A549 (cell line): Measurements from ENCODE around the gene SACS. TPM values are rescaled to one million over a fixed set of nuclear protein-coding genes. Genes with fewer than 3 reads are reported as not detected.
A peak's percentile ranks its signal among the peaks of the same experiment; 100 is the strongest.

Experiments used
- ATAC-seq, 2 experiments: fragments of 200-7000 bp in 1 of 2; fragments of >200 bp in 1 of 2; cut with Nextera tagmentation in 1 of 2; cut with Tn5 transposase in 1 of 2; 3 replicates each; pipeline versions ENCODE4 v1.8.0 to v1.9.1; 2018 to 2020; ENCODE audit warnings: mild to moderate bottlenecking in 1 of 2, moderate library complexity in 1 of 2
- CTCF ChIA-PET: fragments of 300-600 bp; sonication (Branson Sonifier 250); formaldehyde crosslinking; extraction: SDS; loops from one replicate; lab custom pipeline; 2021; ENCODE audit warnings: antibody characterized with exemption, inconsistent platforms; lab: Yijun Ruan, JAX
- POLR2A ChIA-PET: fragments of 350-600 bp; formaldehyde crosslinking; extraction: SDS; loops from one replicate; lab custom pipeline; 2021; ENCODE audit warnings: antibody characterized with exemption, inconsistent platforms; lab: Yijun Ruan, JAX
- DNase-seq, 2 experiments: peaks; one replicate each; pipeline versions ENCODE4 v3.0.0 to v3.0.0-alpha.2; 2011 to 2016; ENCODE audit warnings: low read depth in 1 of 2, low spot score in 1 of 2
- FAIRE-seq: peaks from 2 replicates; lab custom pipeline; 2011; peaks lifted over from hg19 to GRCh38; lab: Jason Lieb, UNC
- H3K27ac ChIP-seq, 2 experiments: fragments of >200 bp; sonication (Bioruptor Twin); formaldehyde crosslinking; 3 replicates each; pipeline ENCODE4 v1.5.1; 2016 to 2017
- H3K4me1 ChIP-seq: fragments of >200 bp; sonication (Bioruptor Twin); formaldehyde crosslinking; 3 replicates; pipeline ENCODE4 v1.6.1; 2016
- H3K4me2 ChIP-seq: fragments of >200 bp; sonication (Bioruptor Twin); formaldehyde crosslinking; 3 replicates; pipeline ENCODE4 v1.6.1; 2016
- H3K4me3 ChIP-seq: fragments of >200 bp; sonication (Bioruptor Twin); formaldehyde crosslinking; 3 replicates; pipeline ENCODE4 v1.5.1; 2016
- H3K9me3 ChIP-seq: fragments of >200 bp; sonication (Bioruptor Twin); formaldehyde crosslinking; 3 replicates; pipeline ENCODE4 v1.6.1; 2016
- ATOH8 ChIP-seq: fragments of 250-450 bp; sonication (Bioruptor Pico); IDR thresholded peaks from 2 replicates; pipeline ENCODE4 v1.5.0; 2020; ENCODE audit warnings: low read depth, mild to moderate bottlenecking, moderate library complexity
- BCL3 ChIP-seq: fragments of >200 bp; sonication (Bioruptor Twin); formaldehyde crosslinking; IDR thresholded peaks from 3 replicates; pipeline ENCODE4 v1.6.1; 2016
- BHLHE40 ChIP-seq: IDR thresholded peaks from 2 replicates; pipeline ENCODE4 v1.6.1; 2012; ENCODE audit warnings: low read depth, low read length, inconsistent platforms
- CBX8 ChIP-seq: fragments of 200-600 bp; sonication (generic); IDR thresholded peaks from 2 replicates; pipeline ENCODE4 v1.6.1; 2016
- CHD4 ChIP-seq: fragments of 200-600 bp; sonication (generic); IDR thresholded peaks from 2 replicates; pipeline ENCODE4 v1.6.1; 2016; ENCODE audit warnings: antibody characterized with exemption, mild to moderate bottlenecking, borderline replicate concordance
- EHF ChIP-seq: fragments of 250-450 bp; sonication (Bioruptor Pico); IDR thresholded peaks from 2 replicates; pipeline ENCODE4 v1.5.0; 2020; ENCODE audit warnings: mild to moderate bottlenecking
- EP300 ChIP-seq, 2 experiments: fragments of >200 bp; sonication (Bioruptor Twin); formaldehyde crosslinking; IDR thresholded peaks; 2 replicates in 1 of 2; 3 replicates in 1 of 2; pipeline ENCODE4 v1.6.1; 2016 to 2017
- FOSL2 ChIP-seq, 2 experiments: fragments of 450-650 bp in 1 of 2; fragments of >200 bp in 1 of 2; sonication (Bioruptor Twin) in 1 of 2; formaldehyde crosslinking; IDR thresholded peaks; 2 replicates each; pipeline versions ENCODE4 v1.5.0 to v1.6.1; 2016 to 2020; ENCODE audit warnings: mild to moderate bottlenecking in 1 of 2, moderate library complexity in 1 of 2
- GATA3 ChIP-seq: IDR thresholded peaks from 2 replicates; pipeline ENCODE4 v1.6.1; 2012; ENCODE audit warnings: borderline replicate concordance
- HOXA7 ChIP-seq: fragments of 250-450 bp; sonication (Bioruptor Pico); IDR thresholded peaks from 2 replicates; pipeline ENCODE4 v1.5.0; 2020; ENCODE audit warnings: mild to moderate bottlenecking, moderate library complexity
- JUN ChIP-seq, 2 experiments: fragments of >200 bp; sonication (Bioruptor Twin); formaldehyde crosslinking; IDR thresholded peaks; 2 replicates in 1 of 2; 3 replicates in 1 of 2; pipeline ENCODE4 v1.6.1; 2016 to 2017
- JUNB ChIP-seq: fragments of >200 bp; sonication (Bioruptor Twin); formaldehyde crosslinking; IDR thresholded peaks from 2 replicates; pipeline ENCODE4 v1.6.1; 2016
- MAFK ChIP-seq: fragments of 450-650 bp; IDR thresholded peaks from 2 replicates; pipeline ENCODE4 v1.6.1; 2014; ENCODE audit not compliant: partially characterized antibody
- MAX ChIP-seq: IDR thresholded peaks from 2 replicates; pipeline ENCODE4 v1.6.1; 2012
- RARB ChIP-seq: fragments of 250-450 bp; sonication (Bioruptor Pico); IDR thresholded peaks from 2 replicates; pipeline ENCODE4 v1.8.0; 2021; ENCODE audit warnings: mild to moderate bottlenecking, moderate library complexity
- RNF2 ChIP-seq: fragments of 200-600 bp; sonication (generic); IDR thresholded peaks from 2 replicates; pipeline ENCODE4 v1.6.1; 2016; ENCODE audit warnings: low read depth, mild to moderate bottlenecking, antibody characterized with exemption, moderate library complexity, borderline replicate concordance
- TFCP2L1 ChIP-seq: fragments of 250-450 bp; sonication (Bioruptor Pico); IDR thresholded peaks from 2 replicates; pipeline ENCODE4 v1.5.0; 2021; ENCODE audit warnings: mild to moderate bottlenecking
- ZC3H11A ChIP-seq: fragments of 450-650 bp; IDR thresholded peaks from 2 replicates; pipeline ENCODE4 v1.6.1; 2014; ENCODE audit warnings: antibody characterized with exemption, mild to moderate bottlenecking
- WGBS: methylation state at CpG from one replicate; pipeline ENCODE4 v1.1.6; 2017; ENCODE audit errors: missing lambda C conversion rate; 5-methylcytosine and 5-hydroxymethylcytosine counted together
- polyA plus RNA-seq, 4 experiments: library from polyadenylated mRNA; depleted of rRNA in 3 of 4; stranded (reverse); fragments of >200 nt; fragmentation: RNase III in 1 of 4; extraction: RNeasy Plus Mini Kit Qiagen cat#74134 plus additional on column Dnase treatment in 1 of 4; gene quantifications; 2 replicates in 3 of 4; 3 replicates in 1 of 4; pipeline ENCODE4 v1.2.3, GENCODE V29; 2011 to 2017
- TF ChIP-seq, protein P1 (sequence below): IDR thresholded peaks from 2 replicates; pipeline ENCODE4 v1.6.1; 2012
- TF ChIP-seq, protein P2 (sequence below): fragments of 250-450 bp; sonication (Bioruptor Pico); IDR thresholded peaks from 2 replicates; pipeline ENCODE4 v1.5.0; 2021; ENCODE audit warnings: mild to moderate bottlenecking, moderate library complexity, borderline replicate concordance

The SACS gene
- polyA plus RNA-seq, 2 of the 4 experiments (the other 2 are of a cell fraction) = 6.9 to 23.8 TPM

- TF ChIP-seq CBX8 (no peak), ZC3H11A (no peak), EHF (no peak), TFCP2L1 (no peak), CHD4 (no peak), ATOH8 (CRISPR knock-in tag) (no peak)
These were observed 110.9 kb downstream of the SACS start (continued) for GRCh38 chr13:23322353-23323336.

- H3K27ac ChIP-seq = peak overlapping the region; percentile 79 to 88
- ATAC-seq (peak; percentile 97 to 99), DNase-seq (peak; percentile 49 to 86), FAIRE-seq (no peak)
- WGBS = 3% methylated on average over 6 of the region's 6 CpGs
- TF ChIP-seq BHLHE40 (no peak), RARB (CRISPR knock-in tag) (no peak), RNF2 (no peak), EP300 (IDR thresholded peaks at IDR 0.05) (no peak), JUNB (peak; percentile 67), GATA3 (peak; percentile 32; the same call in 1 of the 2 replicates), TFCP2L1 (no peak), JUN (IDR thresholded peaks at IDR 0.05) (peak in 1 of 2 experiments; percentile 33; a peak in 1 of 5 replicates), MAFK (peak; percentile 30), HOXA7 (CRISPR knock-in tag) (no peak), BCL3 (no peak), FOSL2 (IDR thresholded peaks at IDR 0.05) (peak; percentile 56; the same call in 1 of the 2 replicates), FOSL2 (CRISPR knock-in tag; IDR thresholded peaks at IDR 0.05) (peak; percentile 89), MAX (peak; percentile 22; the same call in 1 of the 2 replicates)
- TF ChIP-seq, protein P1, sequence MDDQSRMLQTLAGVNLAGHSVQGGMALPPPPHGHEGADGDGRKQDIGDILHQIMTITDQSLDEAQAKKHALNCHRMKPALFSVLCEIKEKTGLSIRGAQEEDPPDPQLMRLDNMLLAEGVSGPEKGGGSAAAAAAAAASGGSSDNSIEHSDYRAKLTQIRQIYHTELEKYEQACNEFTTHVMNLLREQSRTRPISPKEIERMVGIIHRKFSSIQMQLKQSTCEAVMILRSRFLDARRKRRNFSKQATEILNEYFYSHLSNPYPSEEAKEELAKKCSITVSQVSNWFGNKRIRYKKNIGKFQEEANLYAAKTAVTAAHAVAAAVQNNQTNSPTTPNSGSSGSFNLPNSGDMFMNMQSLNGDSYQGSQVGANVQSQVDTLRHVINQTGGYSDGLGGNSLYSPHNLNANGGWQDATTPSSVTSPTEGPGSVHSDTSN = 0 out of 2 replicates have a peak, but pooled peaks have one; percentile 29
- TF ChIP-seq, protein P2, sequence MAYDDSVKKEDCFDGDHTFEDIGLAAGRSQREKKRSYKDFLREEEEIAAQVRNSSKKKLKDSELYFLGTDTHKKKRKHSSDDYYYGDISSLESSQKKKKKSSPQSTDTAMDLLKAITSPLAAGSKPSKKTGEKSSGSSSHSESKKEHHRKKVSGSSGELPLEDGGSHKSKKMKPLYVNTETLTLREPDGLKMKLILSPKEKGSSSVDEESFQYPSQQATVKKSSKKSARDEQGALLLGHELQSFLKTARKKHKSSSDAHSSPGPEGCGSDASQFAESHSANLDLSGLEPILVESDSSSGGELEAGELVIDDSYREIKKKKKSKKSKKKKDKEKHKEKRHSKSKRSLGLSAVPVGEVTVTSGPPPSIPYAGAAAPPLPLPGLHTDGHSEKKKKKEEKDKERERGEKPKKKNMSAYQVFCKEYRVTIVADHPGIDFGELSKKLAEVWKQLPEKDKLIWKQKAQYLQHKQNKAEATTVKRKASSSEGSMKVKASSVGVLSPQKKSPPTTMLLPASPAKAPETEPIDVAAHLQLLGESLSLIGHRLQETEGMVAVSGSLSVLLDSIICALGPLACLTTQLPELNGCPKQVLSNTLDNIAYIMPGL (CRISPR knock-in tag) = no peak
- peaks cover 49% of the 10 kb centered on the region for H3K4me1 ChIP-seq
- POLR2A ChIA-PET = interaction anchor here (1.4 to 1.5 kb wide), 2 partner anchors 29 to 54 kb away, joined by 4 to 5 read pairs; no protein-coding TSS in a partner anchor
- CTCF ChIA-PET = interaction anchor here (1.0 to 3.4 kb wide), 2 partner anchors 8 to 520 kb away, joined by 6 to 18 read pairs; no protein-coding TSS in a partner anchor
- no peak overlapping the region; the same call in 2 of the 3 replicates for H3K4me3 ChIP-seq
- peak overlapping the region; percentile 62 for H3K4me2 ChIP-seq
- H3K9me3 ChIP-seq = no peaks in the 10 kb centered on the region
These were observed 111.8 kb downstream of the SACS start for GRCh38 chr13:23321535-23322241.
